ENCODE measurements around the gene LOXHD1.

LOXHD1 gene

DNA sequence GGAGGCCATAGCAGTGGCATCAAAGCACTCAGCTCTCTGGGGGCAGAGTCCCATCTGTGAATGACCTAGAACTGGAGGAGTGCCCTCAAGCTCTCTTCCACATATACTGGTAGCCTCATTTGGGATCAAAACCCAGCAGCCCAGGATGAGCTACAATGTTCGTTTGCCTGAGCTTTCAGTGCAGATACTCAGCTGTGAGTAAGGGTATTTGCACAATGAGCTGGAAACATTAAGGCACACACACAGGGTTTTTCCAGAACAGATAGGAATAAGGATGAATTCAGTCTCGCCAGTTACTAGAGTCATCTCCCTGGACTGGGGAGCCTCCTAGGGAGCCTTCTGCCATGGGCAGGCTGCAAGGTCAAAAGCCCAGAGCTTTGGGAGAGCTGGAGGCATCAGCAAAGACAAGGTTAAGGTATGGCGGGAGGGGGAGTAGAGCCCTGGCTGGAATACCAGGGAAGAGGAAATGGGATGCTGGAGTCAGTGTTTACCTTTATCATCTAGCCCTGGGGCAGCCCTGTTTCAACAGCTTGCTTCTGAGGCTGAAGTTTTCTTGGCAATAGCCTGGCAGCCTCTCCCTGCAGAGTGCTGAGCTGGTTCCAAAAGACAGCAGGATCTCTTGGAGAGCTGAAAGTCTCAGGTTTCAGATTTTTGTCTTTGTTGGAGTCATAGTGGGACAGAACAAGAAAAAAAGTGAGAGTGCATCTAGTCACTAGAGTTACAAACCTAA lies 187.7 kb downstream of the LOXHD1 start:
- peak; percentile 45 for DNase-seq

DNA sequence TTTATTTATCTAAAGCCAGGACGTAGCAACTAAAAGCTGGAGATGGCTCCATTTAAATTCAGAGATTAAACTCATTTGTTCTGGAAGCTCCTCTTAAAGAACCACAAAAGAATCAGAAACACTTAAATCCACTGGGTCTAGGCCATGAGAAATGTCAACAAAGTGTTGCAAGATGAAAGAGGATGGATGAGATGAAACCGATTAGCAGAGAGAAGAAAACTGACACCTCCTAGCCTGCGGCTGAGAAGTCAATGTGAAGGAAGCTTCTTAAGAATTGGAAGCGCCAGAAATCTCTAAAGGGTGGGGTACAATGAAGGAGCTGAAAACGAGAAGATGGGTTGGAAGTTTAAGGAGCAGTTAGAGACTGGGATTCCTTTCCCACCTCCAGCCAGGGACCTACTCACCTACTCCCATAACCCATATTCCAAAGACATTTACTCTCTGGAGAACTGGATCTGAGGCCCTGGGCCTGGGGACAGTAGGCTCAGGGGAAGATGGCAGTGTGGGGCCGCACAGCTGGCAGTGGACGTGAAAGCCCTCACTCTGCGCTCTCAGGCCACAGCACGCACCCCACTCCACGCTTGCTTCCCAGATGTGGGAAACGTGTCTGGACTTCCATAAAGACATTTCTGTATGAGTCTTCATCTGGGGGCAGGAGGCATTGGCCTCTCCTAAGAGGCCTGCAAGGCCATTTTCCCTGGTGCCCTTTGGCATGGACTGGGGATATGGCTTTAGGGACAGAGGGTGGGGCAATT lies 188.4 kb downstream of the LOXHD1 start:
- DNase-seq = no peak

DNA sequence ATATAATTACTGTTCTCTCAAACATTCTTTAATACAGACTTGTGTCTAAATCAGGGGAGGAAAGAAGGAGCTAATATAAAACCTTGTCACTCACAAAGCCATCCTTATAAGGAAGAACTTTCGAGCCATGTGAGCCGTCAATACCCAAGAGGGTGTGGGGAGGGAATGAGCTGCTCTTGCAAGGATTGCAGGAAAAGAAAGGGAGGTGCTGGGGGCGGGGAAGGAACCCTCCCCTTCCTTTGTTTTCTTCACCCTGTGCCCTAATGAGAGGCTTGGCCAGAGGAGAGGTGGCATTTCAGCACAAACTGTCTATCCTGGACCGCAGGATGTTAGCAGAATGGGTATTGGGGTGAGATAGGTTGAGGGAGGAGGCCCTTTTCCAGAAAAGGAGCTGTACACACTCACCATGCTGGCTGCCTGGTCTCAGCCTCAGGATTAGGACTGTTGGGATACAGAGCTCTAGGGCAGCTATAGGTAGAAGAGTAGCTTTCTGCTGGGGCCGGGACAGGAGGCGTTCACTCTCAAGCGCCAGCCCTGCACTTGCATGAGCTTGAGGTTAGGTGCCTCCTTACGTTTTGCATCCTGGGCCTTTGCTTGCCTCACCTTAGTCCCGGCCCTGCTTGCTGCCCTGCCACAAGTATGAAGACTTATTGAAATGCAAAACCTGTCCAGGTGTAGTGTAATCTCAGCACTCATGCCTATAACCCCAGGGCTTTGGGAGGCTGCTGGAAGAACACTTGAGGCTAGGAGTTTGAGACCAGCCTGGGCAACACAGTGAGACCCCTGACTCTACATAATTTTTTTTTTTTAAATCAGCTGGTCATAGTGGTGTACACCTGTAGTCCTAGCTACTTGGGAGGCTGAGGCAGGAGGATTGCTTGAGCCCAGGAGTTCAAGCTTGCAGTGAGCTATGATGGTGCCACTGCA lies 190.5 kb downstream of the LOXHD1 start:
- no peak for DNase-seq

DNA sequence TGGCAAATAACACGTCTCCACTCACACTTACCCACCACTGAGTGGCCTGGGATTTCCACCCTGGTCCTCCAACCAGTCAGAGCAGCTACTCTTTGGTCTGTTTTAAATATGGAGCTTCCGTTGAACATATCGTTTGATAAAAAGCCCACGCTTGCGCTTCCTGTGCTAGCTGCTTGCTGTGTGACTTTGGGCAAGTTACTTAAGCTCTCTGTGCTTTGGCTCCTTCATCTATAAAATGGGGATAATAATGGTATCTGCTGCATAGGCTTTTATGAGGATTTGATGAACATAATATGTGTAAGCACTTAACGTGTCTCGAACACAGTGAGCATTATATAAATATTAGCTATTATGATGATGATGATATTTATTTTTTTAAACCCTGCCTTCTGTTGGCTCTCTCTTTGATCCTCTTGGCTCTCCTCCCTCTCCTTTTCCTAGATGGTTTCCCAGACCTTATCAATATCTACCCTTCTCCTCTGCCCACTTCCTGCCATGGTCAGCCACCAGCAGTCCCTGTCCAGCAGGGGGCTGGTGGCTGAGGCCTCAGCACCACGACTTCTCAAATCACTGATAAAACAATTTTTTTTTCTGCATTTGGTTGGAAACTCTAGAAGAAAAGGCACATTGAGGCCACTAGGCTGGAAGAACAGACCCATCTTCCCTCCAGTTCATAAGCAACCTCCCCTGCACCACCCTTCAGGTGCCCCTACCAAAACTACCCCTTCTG lies 191.9 kb downstream of the LOXHD1 start:
- DNase-seq = no peak

DNA sequence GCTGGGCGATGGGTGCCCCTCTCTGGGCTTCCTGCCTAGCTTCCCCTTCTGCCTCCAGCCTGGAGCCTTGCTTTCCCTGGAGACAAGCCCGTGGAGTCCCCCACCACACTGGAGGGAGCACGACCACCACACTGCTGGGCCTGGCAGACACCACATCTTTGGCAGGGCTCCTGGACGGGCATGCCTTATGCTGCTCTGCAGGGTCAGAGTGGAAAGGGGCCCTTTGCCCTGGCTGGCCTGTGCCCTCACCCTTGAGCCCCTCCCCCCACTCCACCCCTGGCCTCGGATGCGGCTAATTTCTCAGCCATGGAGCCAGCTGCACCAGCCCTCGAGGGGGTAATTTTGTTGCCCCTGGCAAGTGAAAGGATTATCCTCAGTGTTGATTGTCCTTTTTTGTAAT lies 194.5 kb downstream of the LOXHD1 start:
- DNase-seq = no peak

DNA sequence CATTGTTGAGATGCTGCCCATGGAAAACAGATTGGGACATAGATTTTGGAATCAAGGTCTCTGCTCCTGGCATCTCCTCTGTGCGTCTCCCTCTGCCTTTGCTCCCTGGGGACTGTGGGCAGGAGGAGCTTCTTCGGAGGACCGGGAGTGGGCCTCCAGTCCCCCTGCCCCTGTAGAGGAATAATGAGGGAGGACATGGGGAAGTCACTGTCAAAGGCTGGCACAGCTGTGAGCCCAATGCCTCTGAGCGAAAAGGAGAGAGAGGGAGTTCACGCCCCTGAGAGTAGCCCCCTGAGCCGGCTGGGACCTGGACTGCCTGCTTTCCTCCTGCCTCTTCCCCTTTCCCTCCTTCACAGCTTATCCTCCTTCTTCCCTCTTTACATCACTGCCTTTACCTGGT lies 195.0 kb downstream of the LOXHD1 start:
- DNase-seq = no peak

DNA sequence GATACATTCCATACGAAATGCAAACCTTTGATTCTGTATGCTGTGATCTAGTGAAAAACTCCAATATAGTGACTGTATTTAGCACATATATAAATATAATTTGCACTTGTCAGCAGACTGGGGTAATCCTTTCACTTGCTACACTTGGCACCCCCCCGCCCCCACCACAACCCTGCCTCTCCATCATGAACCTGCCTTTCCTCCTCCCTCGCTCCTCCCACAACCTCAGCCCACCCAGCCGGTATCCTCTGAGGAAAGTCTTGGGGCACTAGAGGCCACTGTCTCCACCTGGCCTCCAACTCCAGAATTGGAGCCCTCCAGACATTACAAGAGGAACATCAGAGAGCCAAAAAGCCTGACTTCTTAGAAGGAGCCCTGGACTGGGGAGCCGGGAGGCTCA lies 196.3 kb downstream of the LOXHD1 start:
- no peak for DNase-seq

DNA sequence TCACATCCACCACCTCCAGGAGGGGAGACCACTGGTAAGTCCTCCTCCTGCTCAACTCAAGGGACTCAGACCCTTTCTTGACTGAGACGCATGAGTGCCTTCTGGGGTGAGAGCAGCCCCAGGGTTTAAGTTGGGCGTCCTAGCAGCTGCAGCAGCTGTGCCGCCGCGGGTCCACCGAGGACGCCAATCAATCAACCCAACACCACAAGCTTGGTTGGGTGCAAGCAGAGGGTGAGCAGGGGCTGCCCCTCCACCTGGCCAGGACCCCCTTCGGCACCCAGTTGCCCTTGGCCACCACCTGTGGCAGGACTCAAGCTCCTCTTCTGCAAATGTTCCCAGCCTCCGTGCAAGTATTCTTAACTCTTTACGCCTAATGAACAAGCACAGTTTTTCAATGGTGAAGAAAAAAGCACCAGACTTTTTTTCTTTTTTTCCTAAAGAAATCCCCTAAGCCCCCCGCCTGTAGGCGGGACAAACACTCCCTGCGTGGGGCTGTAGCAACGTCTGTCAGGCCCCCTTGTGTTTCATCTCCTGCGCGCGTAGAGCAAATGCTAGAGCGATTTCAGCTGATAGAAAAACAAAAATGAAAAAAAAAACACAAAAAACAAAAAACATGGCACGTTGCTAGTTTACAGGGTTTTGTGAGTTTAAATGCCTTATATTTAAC lies 197.1 kb downstream of the LOXHD1 start:
- no peak for DNase-seq

DNA sequence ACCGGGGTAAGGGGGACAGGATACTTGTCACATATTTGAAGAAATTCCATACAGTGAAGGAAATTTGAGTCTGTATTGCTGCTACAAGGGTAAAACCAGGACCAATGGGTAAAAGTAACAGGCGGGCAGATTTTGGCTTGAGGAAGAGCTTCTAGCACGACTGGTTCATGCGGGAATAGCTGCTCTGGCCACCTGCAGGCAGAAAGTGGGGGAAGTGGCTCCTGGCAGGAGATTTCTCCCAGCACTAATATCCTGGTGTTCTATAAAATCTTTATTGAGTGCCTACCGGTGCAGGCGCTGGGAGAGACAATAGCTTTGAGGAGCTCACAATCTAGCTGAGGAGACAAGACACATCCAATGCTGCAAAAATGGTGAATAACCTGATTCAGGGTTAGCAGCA lies 198.5 kb downstream of the LOXHD1 start:
- DNase-seq = no peak

DNA sequence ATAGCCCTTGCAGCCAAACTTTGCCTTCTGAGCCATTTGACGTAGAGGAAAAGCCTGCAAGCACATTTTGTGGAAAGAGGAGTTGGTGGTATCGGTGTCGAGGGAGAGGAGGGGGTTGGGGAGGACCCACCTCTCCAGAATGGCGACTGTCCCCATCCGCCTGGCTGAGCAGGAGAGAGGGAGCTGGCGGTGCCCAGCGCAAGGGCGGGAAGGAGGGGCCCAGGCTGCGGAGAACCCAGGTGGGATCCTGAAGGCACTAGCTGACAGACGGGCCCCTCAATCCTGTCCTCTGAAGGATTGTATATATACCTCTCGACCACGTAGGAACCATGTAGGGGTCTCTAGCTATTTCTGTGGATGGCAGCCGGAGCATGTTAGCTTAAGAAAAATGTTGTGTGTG lies 200.3 kb downstream of the LOXHD1 start:
- no peak for DNase-seq

DNA sequence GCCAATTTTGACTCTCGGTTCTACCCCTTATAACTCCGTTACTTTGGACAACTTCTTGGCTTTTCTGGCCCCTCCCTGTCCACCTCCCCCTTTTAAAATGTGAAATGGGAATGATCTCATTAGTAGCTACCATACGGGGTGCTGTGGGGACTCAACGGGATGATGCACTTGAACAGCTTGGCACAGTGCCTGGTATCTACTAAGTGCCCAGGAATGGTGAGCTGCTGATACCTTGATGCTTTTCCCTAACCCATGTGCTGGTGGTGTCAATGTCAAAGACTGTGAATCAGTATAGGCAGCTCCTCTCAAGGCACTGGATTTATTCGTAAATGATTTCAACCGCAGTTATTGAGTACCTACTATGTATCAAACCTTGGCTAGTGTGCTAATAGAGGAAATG lies 204.2 kb downstream of the LOXHD1 start:
- DNase-seq = peak; percentile 63

DNA sequence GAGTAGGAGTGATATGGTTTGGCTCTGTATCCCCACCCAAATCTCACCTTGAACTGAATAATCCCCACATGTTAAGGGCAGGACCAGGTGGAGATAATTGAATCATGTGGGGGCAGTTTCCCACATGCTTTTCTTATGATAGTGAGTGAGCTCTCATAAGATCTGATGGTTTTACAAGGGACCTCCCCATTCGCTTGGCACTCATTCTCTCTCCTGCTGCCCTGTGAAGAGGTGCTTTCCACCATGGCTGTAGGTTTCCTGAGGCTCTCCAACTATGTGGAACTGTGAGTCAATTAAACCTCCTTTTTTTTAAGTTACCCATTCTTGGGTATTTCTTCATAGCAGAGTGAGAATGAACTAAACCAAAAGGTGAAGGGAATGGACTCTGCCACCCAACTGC lies 207.5 kb downstream of the LOXHD1 start:
- DNase-seq = no peak

DNA sequence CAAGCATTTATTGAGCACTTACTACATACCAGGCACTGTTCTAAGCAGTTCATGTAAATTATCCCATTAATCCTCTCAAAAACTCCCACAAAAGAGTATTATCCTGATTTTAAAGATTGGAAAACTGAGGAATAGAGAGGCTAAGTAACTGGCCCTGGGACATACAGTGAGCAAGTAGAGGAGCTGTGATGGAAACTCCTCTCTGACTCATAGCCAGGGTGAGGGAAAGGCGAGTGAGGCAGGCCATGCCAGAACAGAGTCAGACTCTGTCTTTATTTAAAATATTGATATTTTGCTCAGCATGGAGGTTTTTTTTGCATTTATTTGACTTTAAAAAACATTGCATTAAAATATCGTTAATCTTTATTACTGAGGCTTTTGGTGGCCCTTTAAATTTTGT lies 208.0 kb downstream of the LOXHD1 start:
- no peak for DNase-seq

DNA sequence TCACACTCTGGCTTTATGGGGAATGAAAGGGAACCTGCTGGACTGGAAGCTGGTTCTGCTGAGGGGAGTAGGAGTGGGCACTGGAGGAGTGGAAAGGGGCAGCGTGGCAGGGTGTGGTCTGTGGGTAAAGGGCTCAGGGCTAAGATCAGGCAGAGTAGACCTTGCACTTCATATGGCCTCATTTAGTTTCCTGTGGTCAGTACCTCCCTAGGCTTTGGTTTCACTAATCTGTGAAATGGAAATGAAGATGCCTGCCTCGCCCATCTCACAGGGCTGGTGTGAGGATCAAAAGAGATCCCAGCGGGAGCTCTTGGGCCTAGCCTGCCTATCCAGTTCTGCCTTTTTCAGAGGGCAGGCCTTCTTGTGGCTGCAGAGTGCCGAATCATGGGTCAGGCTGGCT lies 208.7 kb downstream of the LOXHD1 start:
- no peak for DNase-seq

DNA sequence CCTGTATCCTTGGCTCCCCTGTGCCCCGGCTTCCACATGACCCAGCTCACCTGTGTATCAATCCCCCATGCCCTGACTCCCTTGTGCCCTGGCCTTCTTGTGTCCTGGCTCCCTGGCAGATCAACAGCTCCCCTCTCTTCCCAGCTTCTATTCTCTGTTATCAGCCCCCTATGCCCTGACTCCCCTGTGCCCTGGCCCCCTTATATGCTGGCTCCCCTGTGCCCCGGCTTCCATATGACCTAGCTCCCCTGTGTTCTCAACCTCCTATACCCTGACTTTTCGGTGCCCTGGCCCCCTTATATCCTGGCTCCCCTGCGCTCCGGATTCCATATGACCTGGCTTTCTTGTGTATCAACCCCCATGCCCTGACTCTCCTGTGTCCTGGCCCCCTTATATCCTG lies 209.2 kb downstream of the LOXHD1 start:
- DNase-seq = no peak

DNA sequence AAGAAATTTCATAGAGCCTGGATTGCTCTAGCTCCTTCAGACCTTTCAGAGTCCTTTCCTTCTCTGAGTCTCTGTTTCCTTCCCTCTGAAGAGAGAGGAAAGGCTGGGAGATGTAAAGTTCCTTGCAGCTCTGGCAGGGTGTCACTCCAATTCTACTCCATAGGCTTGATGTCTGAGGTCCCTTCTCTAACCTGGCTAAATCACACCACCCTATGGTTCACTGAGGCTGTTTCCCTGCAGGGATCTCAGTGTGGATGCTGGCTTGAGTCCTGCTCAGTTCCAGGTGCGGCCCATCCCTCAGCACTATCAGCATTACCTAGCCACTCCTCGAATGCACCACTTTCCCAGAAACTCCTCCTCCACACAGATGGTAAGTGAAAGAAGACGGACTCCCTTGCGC lies 209.7 kb downstream of the LOXHD1 start:
- DNase-seq = no peak

DNA sequence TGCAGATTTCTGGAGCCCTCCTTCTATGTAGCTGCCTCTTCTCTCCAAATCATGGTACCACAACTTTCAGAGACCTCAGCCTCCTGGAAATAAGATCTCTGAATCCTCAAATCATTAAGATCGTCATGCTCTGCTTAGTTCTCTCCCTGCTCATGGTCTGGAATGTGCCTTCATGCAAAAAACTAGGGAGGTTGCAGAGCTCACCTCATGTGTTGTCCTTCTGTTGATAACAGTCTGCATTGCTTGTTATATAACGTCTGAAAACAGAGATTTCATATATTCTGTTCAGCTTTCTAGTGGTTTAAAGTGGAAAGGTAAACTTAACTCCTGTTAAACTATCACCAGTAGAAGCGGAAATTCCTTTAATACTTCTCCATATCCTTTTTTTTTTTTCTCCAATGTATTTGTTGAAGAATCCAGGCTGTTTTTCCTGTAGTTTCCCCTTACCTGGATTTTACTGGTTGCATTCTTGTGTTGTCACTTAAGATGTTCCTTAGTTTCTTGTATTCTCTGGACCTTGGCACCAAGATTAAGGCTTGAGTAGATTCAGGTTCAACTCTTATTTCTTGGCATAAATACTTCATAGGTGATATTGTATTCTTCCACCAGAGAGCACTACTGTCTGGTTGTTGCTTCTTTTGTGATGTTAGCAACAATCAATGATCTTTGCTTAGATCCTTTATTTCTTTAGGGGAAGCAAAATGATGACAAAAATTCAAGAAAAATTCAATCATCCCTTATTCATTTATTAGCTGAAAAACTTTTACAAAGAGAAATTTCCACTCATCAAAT lies 211.3 kb downstream of the LOXHD1 start:
- DNase-seq = no peak

DNA sequence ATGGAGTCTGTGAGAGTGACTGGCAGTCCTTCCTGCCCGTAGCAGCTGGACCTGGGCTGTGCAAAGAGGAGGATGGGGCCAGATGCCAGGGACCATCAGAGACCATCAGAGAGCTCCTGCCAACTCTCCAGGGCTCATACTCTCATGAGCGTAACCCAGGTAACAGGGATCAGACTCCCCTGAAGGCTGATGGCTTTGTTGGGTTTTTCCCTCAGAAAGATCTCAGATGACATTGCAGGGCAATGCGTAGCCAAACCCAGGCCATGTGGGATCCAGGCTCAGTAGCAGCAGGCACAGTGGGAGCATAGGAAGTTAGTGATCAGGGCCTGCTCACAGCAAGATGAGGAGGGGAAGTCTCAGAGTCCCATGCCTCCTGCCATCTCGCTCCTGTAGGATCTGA lies 218.0 kb downstream of the LOXHD1 start:
- no peak for DNase-seq

DNA sequence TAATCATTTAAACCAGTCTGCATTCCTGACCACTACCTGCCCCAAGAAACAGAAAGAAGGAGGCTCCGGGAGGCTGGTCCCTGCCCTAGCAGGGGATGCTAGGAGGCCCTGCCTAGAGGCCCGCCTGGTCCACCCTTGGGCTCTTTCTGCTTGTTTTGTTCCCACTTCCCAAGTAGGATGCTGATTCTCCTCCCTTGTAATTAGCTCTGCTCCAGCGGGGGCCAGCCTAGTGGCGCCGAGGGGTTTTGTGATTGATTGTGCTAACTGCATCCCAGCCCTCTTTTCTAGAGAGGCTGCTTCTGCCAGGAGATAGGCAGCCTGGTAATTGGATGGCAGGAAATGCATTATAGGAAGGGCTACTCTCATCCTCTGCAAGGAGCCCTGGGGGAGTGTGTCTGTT lies 220.0 kb downstream of the LOXHD1 start:
- no peak for DNase-seq

DNA sequence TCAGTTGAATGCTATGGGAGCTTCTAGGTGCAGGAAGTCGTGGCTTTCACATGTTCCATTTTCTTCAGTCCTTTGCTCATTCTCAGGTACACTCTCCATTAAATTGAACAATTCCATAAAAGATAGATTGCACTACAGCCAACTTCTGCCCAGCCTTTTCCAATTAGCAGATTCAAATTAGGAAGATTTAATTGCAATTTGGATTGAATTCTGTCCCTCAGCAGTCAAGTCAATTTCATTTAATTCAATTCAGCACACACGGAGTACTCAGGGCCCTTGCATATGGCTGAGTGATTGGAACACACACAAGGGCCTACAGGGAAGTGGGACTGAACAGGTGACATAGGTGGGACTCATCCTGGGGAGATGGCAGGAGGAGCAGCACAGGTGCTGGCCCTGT lies 220.4 kb downstream of the LOXHD1 start:
- DNase-seq = no peak

DNA sequence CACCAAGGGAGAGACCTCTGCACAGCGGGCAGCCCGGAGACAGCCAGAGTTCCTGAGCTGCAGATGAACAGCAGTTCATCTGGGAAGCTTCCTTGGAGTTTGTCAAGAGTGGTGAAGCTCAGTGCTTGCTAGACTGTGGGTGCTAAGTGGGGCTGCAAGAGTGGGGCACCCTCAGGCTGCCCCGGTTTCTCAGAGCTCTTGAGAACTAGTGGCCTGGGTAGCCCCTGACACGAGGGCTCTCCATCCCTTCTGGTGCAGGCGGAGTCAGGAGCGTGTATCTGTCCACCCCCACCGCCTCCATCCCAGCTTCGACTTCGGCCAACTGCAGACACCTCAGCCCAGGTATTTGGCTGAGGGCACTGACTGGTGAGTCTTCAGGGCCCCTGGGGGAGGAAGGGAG lies 222.0 kb downstream of the LOXHD1 start:
- DNase-seq = no peak

DNA sequence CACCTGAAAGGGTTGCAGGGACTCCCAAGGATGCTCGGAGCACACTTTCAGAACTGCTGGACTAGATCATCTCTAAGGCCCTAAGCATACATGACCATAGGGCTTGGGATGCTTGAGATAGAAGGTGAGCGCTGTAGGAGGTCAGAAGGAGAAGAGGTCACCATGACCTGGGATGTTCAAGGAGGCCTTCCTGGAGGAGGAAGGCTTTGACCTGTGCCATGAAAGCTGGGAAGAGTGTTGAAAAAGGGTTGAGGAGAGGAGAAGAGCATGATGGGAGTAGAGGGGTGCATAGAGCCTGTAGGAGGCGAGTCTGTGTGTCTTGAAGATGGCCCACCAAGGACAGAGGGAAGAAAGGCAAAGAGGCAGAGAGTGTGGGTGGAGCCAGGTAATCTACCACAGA lies 222.4 kb downstream of the LOXHD1 start:
- DNase-seq = no peak
